HG02610 (cell line): ENCODE data around the gene PGAM4.
"Not testable (repeated sequence)": the region's sequence is repeated elsewhere in the genome, so short reads cannot be mapped to it uniquely, and the experiment has no call there.

Experiments
- ATAC-seq: cut with Tn5 transposase; IDR thresholded peaks from one replicate; pipeline ENCODE4 v1.9.1; 2021; ENCODE audit warnings: mild to moderate bottlenecking, moderate library complexity; ENCODE audit not compliant: unreplicated experiment

Gene PGAM4

GRCh38 chrX:77930581-77930980 lies 38.9 kb downstream of the PGAM4 start:
- no peak for ATAC-seq

GRCh38 chrX:77925764-77926163 lies 43.7 kb downstream of the PGAM4 start:
- ATAC-seq, result no peak

- no peak for ATAC-seq
Measured at GRCh38 chrX:77924320-77924859, 45.0 kb downstream of the PGAM4 start.

- ATAC-seq, result no peak
Measured at GRCh38 chrX:77922787-77923186, 46.7 kb downstream of the PGAM4 start.

GRCh38 chrX:77919370-77919769 lies 50.1 kb downstream of the PGAM4 start:
- not testable (repeated sequence) for ATAC-seq

- no peak for ATAC-seq
Measured at GRCh38 chrX:77918568-77918967, 50.9 kb downstream of the PGAM4 start.
